HG02884 (cell line): ENCODE results near the gene ANO3.

Experiments used
- ATAC-seq: cut with Tn5 transposase; IDR thresholded peaks from one replicate; pipeline ENCODE4 v1.9.1; 2021; ENCODE audit warnings: mild to moderate bottlenecking, moderate library complexity; ENCODE audit not compliant: unreplicated experiment

The ANO3 gene

GRCh38 chr11:26700574-26701235, 368.8 kb downstream of the ANO3 start:
- ATAC-seq = no peak

GRCh38 chr11:26702406-26702805, 370.5 kb downstream of the ANO3 start:
- ATAC-seq = no peak

- no peak for ATAC-seq
Measured at GRCh38 chr11:26703411-26704191, 371.7 kb downstream of the ANO3 start.

- ATAC-seq = no peak
Measured at GRCh38 chr11:26704249-26704648, 372.3 kb downstream of the ANO3 start.

- no peak for ATAC-seq
Measured at GRCh38 chr11:26706181-26706580, 374.3 kb downstream of the ANO3 start.

- ATAC-seq = no peak
Measured at GRCh38 chr11:26708736-26709456, 377.0 kb downstream of the ANO3 start.

GRCh38 chr11:26710489-26710888, 378.6 kb downstream of the ANO3 start:
- ATAC-seq = no peak

GRCh38 chr11:26712497-26712896, 380.6 kb downstream of the ANO3 start:
- ATAC-seq = no peak
